ENCODE results near the gene LIG3.

The LIG3 gene

GRCh38 chr17:35052780-35053179, 72.5 kb downstream of the LIG3 start:
- no peak for DNase-seq (ENCODE audit: low read depth)
- no peak overlapping the region for H3K4me3 ChIP-seq (ENCODE audit: low read depth, low read length)
- in situ Hi-C loops (cut with HindIII; ENCODE audit: low sequenced_read_pairs): loop anchor here (5.0 kb wide), 1 partner anchor 40 kb away; no protein-coding TSS in a partner anchor
- TF ChIP-seq, protein P1, sequence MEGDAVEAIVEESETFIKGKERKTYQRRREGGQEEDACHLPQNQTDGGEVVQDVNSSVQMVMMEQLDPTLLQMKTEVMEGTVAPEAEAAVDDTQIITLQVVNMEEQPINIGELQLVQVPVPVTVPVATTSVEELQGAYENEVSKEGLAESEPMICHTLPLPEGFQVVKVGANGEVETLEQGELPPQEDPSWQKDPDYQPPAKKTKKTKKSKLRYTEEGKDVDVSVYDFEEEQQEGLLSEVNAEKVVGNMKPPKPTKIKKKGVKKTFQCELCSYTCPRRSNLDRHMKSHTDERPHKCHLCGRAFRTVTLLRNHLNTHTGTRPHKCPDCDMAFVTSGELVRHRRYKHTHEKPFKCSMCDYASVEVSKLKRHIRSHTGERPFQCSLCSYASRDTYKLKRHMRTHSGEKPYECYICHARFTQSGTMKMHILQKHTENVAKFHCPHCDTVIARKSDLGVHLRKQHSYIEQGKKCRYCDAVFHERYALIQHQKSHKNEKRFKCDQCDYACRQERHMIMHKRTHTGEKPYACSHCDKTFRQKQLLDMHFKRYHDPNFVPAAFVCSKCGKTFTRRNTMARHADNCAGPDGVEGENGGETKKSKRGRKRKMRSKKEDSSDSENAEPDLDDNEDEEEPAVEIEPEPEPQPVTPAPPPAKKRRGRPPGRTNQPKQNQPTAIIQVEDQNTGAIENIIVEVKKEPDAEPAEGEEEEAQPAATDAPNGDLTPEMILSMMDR (IDR thresholded peaks at IDR 0.05; ENCODE audit: low read depth, low read length, missing control alignments): no peak

GRCh38 chr17:35053204-35053603, 72.9 kb downstream of the LIG3 start:
- TF ChIP-seq, protein P1 (IDR thresholded peaks at IDR 0.05; ENCODE audit: low read depth, low read length, missing control alignments): no peak
- in situ Hi-C loops (cut with HindIII; ENCODE audit: low sequenced_read_pairs): loop anchor here (5.0 kb wide), 1 partner anchor 41 kb away; no protein-coding TSS in a partner anchor

DNA sequence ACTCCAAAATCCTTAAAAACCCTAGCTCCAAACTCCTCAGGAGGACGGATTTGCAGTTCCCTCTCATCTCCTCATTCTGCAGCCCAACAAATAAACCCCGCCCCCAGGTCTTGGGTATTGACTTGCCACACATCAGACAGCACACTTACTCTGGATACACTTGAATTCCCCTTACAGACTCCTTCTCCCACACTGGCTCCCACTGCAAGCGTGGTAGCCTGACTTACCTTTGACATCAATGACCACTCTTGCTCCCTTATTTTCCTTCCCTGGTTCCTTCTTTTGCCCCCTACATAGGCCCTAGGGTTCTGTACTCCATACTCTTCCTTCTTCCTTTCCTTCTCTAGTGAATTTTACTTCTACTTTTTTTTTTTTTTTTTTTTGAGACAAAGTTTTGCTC, 75.7 kb downstream of the LIG3 start:
- TF ChIP-seq, protein P1 (IDR thresholded peaks at IDR 0.05; ENCODE audit: low read depth, low read length, missing control alignments): no peak
- no peak overlapping the region for H3K4me3 ChIP-seq (ENCODE audit: low read depth, low read length)
- in situ Hi-C loops (cut with HindIII; ENCODE audit: low sequenced_read_pairs): no loop called here
- DNase-seq (ENCODE audit: low read depth): no peak

More at GRCh38 chr17:35053204-35053603, 72.9 kb downstream of the LIG3 start:
- H3K4me3 ChIP-seq (ENCODE audit: low read depth, low read length): no peak overlapping the region
- no peak for DNase-seq (ENCODE audit: low read depth)

DNA sequence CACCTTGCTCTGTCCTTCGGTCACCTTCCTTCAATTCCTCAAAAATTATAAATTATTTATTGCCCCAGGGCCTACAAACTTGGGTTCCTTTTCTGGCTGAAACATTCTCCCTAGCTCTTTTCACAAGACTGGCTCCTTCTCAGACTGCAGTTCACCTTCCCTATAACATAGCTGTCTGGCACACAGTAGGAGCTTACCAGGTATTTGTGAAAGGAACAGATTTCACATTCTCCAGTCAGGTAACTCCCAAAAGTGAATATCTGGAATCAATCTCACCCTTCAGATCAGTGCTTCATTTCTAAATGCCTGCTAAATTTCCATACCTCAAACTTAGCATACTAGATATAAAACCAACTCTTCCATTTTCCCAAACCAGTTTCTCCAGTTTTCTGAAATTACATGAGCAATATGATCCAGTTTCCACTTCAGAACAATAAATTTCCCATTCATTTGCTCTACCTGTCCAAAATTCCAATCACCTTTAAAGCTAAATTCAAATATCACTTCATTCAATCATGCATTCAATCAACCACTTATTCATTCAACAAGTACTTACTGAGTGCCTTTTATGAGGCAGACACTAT, 77.1 kb downstream of the LIG3 start:
- in situ Hi-C loops (cut with HindIII; ENCODE audit: low sequenced_read_pairs): no loop called here
- no peak for DNase-seq (ENCODE audit: low read depth)
- H3K4me3 ChIP-seq (ENCODE audit: low read depth, low read length): no peak overlapping the region
- TF ChIP-seq, protein P1 (IDR thresholded peaks at IDR 0.05; ENCODE audit: low read depth, low read length, missing control alignments): no peak
